Keratinocyte (primary cell): Measurements from ENCODE around the gene UBE2D1. TPM values are rescaled to one million over a fixed set of nuclear protein-coding genes. Genes with fewer than 3 reads are reported as not detected.

Experiments used
- DNase-seq: peaks from one replicate; pipeline ENCODE4 v3.0.0-alpha.2; 2011; ENCODE audit warnings: low read depth, missing footprints, low spot score
- FAIRE-seq: peaks from 2 replicates; lab custom pipeline; 2011; peaks lifted over from hg19 to GRCh38; lab: Jason Lieb, UNC
- H2AFZ ChIP-seq: 2 replicates; pipeline ENCODE4 v1.6.0; 2012; ENCODE audit warnings: low read length, control low read depth, inconsistent platforms; ENCODE audit not compliant: control insufficient read depth
- H3K27ac ChIP-seq: 2 replicates; pipeline ENCODE4 v1.5.1; 2011; ENCODE audit warnings: low read length; ENCODE audit not compliant: control insufficient read depth, insufficient read depth
- H3K27me3 ChIP-seq: 3 replicates; pipeline ENCODE4 v1.6.0; 2011; ENCODE audit warnings: low read length; ENCODE audit not compliant: control insufficient read depth, insufficient read depth; ENCODE audit errors: extremely low read depth
- H3K36me3 ChIP-seq, 2 experiments: 2 replicates in 1 of 2; 3 replicates in 1 of 2; pipeline ENCODE4 v1.5.1; 2011; ENCODE audit warnings: low read length in 2 of 2, mild to moderate bottlenecking in 1 of 2; ENCODE audit not compliant: control insufficient read depth in 2 of 2, insufficient read depth in 2 of 2; ENCODE audit errors: extremely low read depth in 1 of 2
- H3K4me1 ChIP-seq: 3 replicates; pipeline ENCODE4 v1.5.1; 2011; ENCODE audit warnings: low read length; ENCODE audit not compliant: control insufficient read depth, insufficient read depth; ENCODE audit errors: extremely low read depth
- H3K4me2 ChIP-seq: 3 replicates; pipeline ENCODE4 v1.6.0; 2011; ENCODE audit warnings: low read depth, low read length; ENCODE audit not compliant: control insufficient read depth, insufficient read depth; ENCODE audit errors: extremely low read depth
- H3K4me3 ChIP-seq, 3 experiments: fragments of 200-600 bp in 1 of 3; sonication (generic) in 1 of 3; 2 replicates in 2 of 3; 3 replicates in 1 of 3; pipeline ENCODE4 v1.5.1; 2011 to 2016; ENCODE audit warnings: low read length in 3 of 3, mild to moderate bottlenecking in 3 of 3, control low read depth in 2 of 3, inconsistent platforms in 1 of 3, low read depth in 1 of 3, mixed read lengths in 1 of 3, mixed run types in 1 of 3, moderate library complexity in 1 of 3; ENCODE audit not compliant: control insufficient read depth in 2 of 3, insufficient read depth in 2 of 3; ENCODE audit errors: extremely low read depth in 1 of 3
- H3K79me2 ChIP-seq: 2 replicates; pipeline ENCODE4 v1.6.0; 2012; ENCODE audit warnings: low read length; ENCODE audit not compliant: control insufficient read depth, insufficient read depth
- H3K9ac ChIP-seq: 3 replicates; pipeline ENCODE4 v1.6.0; 2011; ENCODE audit warnings: low read length; ENCODE audit not compliant: control insufficient read depth, insufficient read depth; ENCODE audit errors: extremely low read depth
- H3K9me1 ChIP-seq: 3 replicates; pipeline ENCODE4 v1.6.0; 2011; ENCODE audit warnings: low read length; ENCODE audit not compliant: control insufficient read depth, insufficient read depth; ENCODE audit errors: extremely low read depth
- H3K9me3 ChIP-seq: 2 replicates; pipeline ENCODE4 v1.5.1; 2012; ENCODE audit warnings: low read depth, low read length; ENCODE audit not compliant: control insufficient read depth
- H4K20me1 ChIP-seq: 3 replicates; pipeline ENCODE4 v1.6.0; 2011; ENCODE audit warnings: low read length; ENCODE audit not compliant: control insufficient read depth, insufficient read depth; ENCODE audit errors: extremely low read depth
- CTCF ChIP-seq, 3 experiments: IDR thresholded peaks in 1 of 3; conservative IDR thresholded peaks in 1 of 3; optimal IDR thresholded peaks in 1 of 3; 2 replicates in 2 of 3; 3 replicates in 1 of 3; pipeline versions ENCODE3 to v1.5.1; 2011; ENCODE audit warnings: low read length in 3 of 3, mild to moderate bottlenecking in 3 of 3, moderate library complexity in 2 of 3, control low read depth in 1 of 3, inconsistent platforms in 1 of 3; ENCODE audit not compliant: insufficient read depth in 2 of 3; ENCODE audit errors: extremely low read depth in 1 of 3
- EZH2 ChIP-seq: IDR thresholded peaks from one replicate; pipeline ENCODE4 v1.6.1; 2012; ENCODE audit warnings: inconsistent platforms, mild to moderate bottlenecking, low read length, moderate library complexity
- dilution Hi-C: fragments of 300-500 bp; cut with MboI; formaldehyde crosslinking; loops from one replicate; pipeline ENCODE4 v1.7.0; 2020; ENCODE audit warnings: low sequenced_read_pairs; ENCODE audit not compliant: extremely low pct_ligation_motif_present
- polyA plus RNA-seq, 5 experiments: library from polyadenylated mRNA; depleted of rRNA in 3 of 5; stranded (reverse) in 3 of 5; stranded (forward) in 1 of 5; unstranded in 1 of 5; fragments of >200 nt; gene quantifications; 1 replicate in 1 of 5; 2 replicates in 3 of 5; 3 replicates in 1 of 5; pipeline versions ENCODE4 v1.2.1 to v1.2.3, GENCODE V29; 2011 to 2012; ENCODE audit warnings: missing spikeins in 2 of 5, low read depth in 1 of 5, low replicate concordance in 1 of 5

The UBE2D1 gene
- polyA plus RNA-seq, 1 donor (not counting 4 experiments of a cell fraction or from before 2014, with no cell fraction given) = 25.4 TPM

DNA sequence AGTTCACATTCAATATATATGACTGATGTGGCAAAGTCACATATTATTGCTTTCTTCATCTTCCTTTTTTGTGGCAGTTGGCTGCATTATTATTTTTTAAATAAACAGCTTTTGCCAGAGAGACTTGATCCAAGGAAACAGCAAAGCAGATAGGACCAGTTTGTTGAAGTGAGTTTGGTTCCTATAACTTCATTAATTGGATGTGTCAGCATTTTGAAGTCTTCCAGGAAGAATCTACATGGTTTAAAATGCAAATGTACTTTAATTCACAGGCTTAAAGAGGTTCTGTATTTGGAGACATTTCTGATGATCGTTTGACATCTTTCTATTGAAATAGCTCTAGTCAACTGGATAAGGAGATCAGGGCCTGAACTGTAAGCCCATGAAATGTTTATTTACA, 13.2 kb downstream of the UBE2D1 start:
- no peak overlapping the region for H3K4me3 ChIP-seq
- TF ChIP-seq CTCF (optimal IDR thresholded peaks at IDR 0.05 in 1 of 3, IDR thresholded peaks at IDR 0.05 in 1 of 3, conservative IDR thresholded peaks at IDR 0.05 in 1 of 3; ENCODE audit: extremely low read depth in 1 of 3, insufficient read depth in 2 of 3, low read length in 3 of 3) = no peak
- TF ChIP-seq EZH2 = no peak
- FAIRE-seq (no peak), DNase-seq (no peak)
- H4K20me1 ChIP-seq = no peaks in the 10 kb centered on the region
- H3K36me3 ChIP-seq = peaks cover 0 to 3% of the 10 kb centered on the region in 2 experiments
- H3K4me1 ChIP-seq = no peaks in the 10 kb centered on the region
- H3K79me2 ChIP-seq = peaks cover 23% of the 10 kb centered on the region
- dilution Hi-C loops = no loop called here
- no peak overlapping the region for H3K4me2 ChIP-seq
- H3K27ac ChIP-seq = no peak overlapping the region
- no peaks in the 10 kb centered on the region for H3K27me3 ChIP-seq
- no peak overlapping the region for H3K9ac ChIP-seq
- no peaks in the 10 kb centered on the region for H3K9me3 ChIP-seq
- no peaks in the 10 kb centered on the region for H3K9me1 ChIP-seq
- no peak overlapping the region for H2AFZ ChIP-seq

DNA sequence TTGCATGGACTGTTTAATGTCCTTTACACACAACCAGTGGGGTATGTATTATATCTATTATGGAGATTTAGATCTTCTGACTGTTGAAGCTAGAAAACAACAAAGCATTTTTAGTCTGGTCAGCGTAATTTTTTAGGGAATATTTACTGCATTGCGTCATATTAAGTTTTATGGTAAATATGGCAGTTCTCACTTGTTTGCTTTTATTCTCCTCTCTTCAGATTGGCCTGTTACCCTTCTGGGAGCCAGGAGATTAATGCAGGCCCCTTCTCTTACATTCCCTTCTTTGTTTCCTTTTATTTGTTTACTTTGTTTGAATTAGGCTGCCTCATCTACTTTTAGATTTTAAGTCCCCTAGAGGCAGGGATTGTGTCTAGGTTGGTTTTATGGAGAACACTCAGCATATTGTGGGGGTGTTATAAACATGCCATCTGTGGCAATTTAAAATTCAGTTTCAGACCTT, 13.8 kb downstream of the UBE2D1 start:
- no peak for TF ChIP-seq EZH2
- TF ChIP-seq CTCF (optimal IDR thresholded peaks at IDR 0.05 in 1 of 3, IDR thresholded peaks at IDR 0.05 in 1 of 3, conservative IDR thresholded peaks at IDR 0.05 in 1 of 3; ENCODE audit: extremely low read depth in 1 of 3, insufficient read depth in 2 of 3, low read length in 3 of 3) = no peak
- H3K4me1 ChIP-seq = no peaks in the 10 kb centered on the region
- H4K20me1 ChIP-seq = no peaks in the 10 kb centered on the region
- H2AFZ ChIP-seq = no peak overlapping the region
- FAIRE-seq = no peak
- no peak overlapping the region for H3K4me3 ChIP-seq
- H3K36me3 ChIP-seq = peaks cover 0 to 3% of the 10 kb centered on the region in 2 experiments
- H3K4me2 ChIP-seq = no peak overlapping the region
- H3K27ac ChIP-seq = no peak overlapping the region
- no peak for DNase-seq
- dilution Hi-C loops = no loop called here
- no peaks in the 10 kb centered on the region for H3K27me3 ChIP-seq
- no peak overlapping the region for H3K9ac ChIP-seq
- peaks cover 23% of the 10 kb centered on the region for H3K79me2 ChIP-seq
- no peaks in the 10 kb centered on the region for H3K9me1 ChIP-seq
- H3K9me3 ChIP-seq = no peaks in the 10 kb centered on the region
